GM11168 (cell line): Measurements from ENCODE around the gene GPR157.

ENCODE experiments used
- in situ Hi-C: fragments of 300-500 bp; cut with MboI; formaldehyde crosslinking; loops from one replicate; pipeline ENCODE4 v1.12.0; 2022; ENCODE audit warnings: low sequenced_read_pairs; ENCODE audit not compliant: unreplicated experiment

Gene GPR157

GRCh38 chr1:9069326-9070100 lies 59.4 kb downstream of the GPR157 start, which contains the start of gene SLC2A5:
Gene SLC2A5, minus strand, starts transcription at chr1:9069635. Its CDS starts 99 bp downstream, at chr1:9069536.
- in situ Hi-C loops: loop anchor here (10.0 kb wide), 1 partner anchor 1105 kb away; no protein-coding TSS in a partner anchor

- in situ Hi-C loops: loop anchor here (10.0 kb wide), 1 partner anchor 1106 kb away; no protein-coding TSS in a partner anchor
Observed at GRCh38 chr1:9068981-9069325, 59.9 kb downstream of the GPR157 start.

GRCh38 chr1:9066945-9067807 lies 61.7 kb downstream of the GPR157 start:
- in situ Hi-C loops: loop anchor here (10.0 kb wide), 1 partner anchor 1108 kb away; no protein-coding TSS in a partner anchor

- in situ Hi-C loops: loop anchor here (10.0 kb wide), 1 partner anchor 1110 kb away; no protein-coding TSS in a partner anchor
Observed at GRCh38 chr1:9065213-9065751, 63.6 kb downstream of the GPR157 start.

GRCh38 chr1:9062846-9063245 lies 66.1 kb downstream of the GPR157 start:
- in situ Hi-C loops: loop anchor here (10.0 kb wide), 1 partner anchor 1112 kb away; no protein-coding TSS in a partner anchor

- in situ Hi-C loops: loop anchor here (10.0 kb wide), 1 partner anchor 1113 kb away; no protein-coding TSS in a partner anchor
Observed at GRCh38 chr1:9062021-9062471, 66.9 kb downstream of the GPR157 start.

GRCh38 chr1:9061252-9061960 lies 67.5 kb downstream of the GPR157 start:
- in situ Hi-C loops: loop anchor here (10.0 kb wide), 1 partner anchor 1113 kb away; no protein-coding TSS in a partner anchor

- in situ Hi-C loops: loop anchor here (10.0 kb wide), 1 partner anchor 1115 kb away; no protein-coding TSS in a partner anchor
Observed at GRCh38 chr1:9059891-9060744, 68.8 kb downstream of the GPR157 start.

GRCh38 chr1:9058465-9058864 lies 70.4 kb downstream of the GPR157 start:
- in situ Hi-C loops: no loop called here

GRCh38 chr1:9057851-9058250 lies 71.1 kb downstream of the GPR157 start:
- in situ Hi-C loops: no loop called here

- in situ Hi-C loops: no loop called here
Observed at GRCh38 chr1:9052272-9053049, 76.4 kb downstream of the GPR157 start.

- in situ Hi-C loops: no loop called here
Observed at GRCh38 chr1:9051379-9051778, 77.5 kb downstream of the GPR157 start.

GRCh38 chr1:9050803-9051202 lies 78.1 kb downstream of the GPR157 start:
- in situ Hi-C loops: no loop called here
